GM10847 (cell line): ENCODE results near the gene AQP6.

Experiments
- POLR2A ChIP-seq: IDR thresholded peaks from 2 replicates; pipeline ENCODE4 v1.6.1; 2011; ENCODE audit not compliant: insufficient read length; ENCODE audit errors: extremely low read depth

Gene AQP6

GRCh38 chr12:49949866-49950265, 22.9 kb upstream of the AQP6 start:
- no peak for TF ChIP-seq POLR2A

- TF ChIP-seq POLR2A: no peak
Observed at GRCh38 chr12:49950273-49951251, 22.2 kb upstream of the AQP6 start, which contains the start of gene AQP2. Gene AQP2 (plus strand): TSS chr12:49950737. CDS start chr12:49950831, 94 bp downstream.

- no peak for TF ChIP-seq POLR2A
Observed at GRCh38 chr12:49951411-49952240, 21.1 kb upstream of the AQP6 start.

- no peak for TF ChIP-seq POLR2A
Observed at GRCh38 chr12:49952391-49953055, 20.2 kb upstream of the AQP6 start.

- no peak for TF ChIP-seq POLR2A
Observed at GRCh38 chr12:49953151-49953550, 19.6 kb upstream of the AQP6 start.

GRCh38 chr12:49953961-49954846, 18.5 kb upstream of the AQP6 start:
- TF ChIP-seq POLR2A: no peak

- no peak for TF ChIP-seq POLR2A
Observed at GRCh38 chr12:49954863-49955830, 17.6 kb upstream of the AQP6 start.

DNA sequence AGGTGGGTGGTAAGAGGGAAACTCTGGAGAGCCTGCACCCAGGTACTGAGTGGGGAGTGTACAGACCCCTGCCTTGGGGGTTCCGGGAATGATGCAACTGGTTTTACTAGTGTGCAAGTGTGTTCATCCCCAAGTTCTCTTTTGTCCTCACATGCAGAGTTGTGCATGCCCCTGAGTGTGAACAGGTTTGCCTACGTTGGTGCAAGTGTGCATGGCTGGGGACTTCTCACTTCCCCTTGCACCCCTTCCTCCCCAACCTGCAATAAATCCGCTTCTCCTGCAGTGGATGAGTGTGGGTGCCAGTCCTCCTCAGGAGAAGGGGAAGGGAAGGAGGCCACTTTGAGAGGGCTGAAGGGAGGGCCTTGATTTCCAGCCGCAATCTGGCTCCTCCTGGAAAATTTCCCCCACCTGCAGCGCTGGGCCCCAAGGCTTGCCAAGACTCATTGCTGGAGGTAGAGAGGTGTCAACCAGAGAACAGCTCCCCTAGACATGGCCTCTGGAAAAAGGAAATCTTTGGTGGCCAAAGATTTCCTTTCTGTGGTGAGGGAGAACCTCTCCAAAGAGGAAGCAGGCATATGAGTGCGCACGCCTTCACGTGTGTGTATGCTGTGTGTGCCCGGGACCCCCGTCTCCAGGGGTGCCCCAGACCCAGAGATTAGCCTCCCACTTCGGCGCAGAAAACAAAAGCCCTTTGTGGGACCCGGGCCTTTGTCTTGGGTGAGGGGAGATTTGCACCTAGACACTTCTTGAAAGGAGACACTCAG, 16.7 kb upstream of the AQP6 start:
- no peak for TF ChIP-seq POLR2A

GRCh38 chr12:49956663-49957569, 15.8 kb upstream of the AQP6 start:
- TF ChIP-seq POLR2A: no peak

GRCh38 chr12:49957570-49957967, 15.2 kb upstream of the AQP6 start:
- no peak for TF ChIP-seq POLR2A

DNA sequence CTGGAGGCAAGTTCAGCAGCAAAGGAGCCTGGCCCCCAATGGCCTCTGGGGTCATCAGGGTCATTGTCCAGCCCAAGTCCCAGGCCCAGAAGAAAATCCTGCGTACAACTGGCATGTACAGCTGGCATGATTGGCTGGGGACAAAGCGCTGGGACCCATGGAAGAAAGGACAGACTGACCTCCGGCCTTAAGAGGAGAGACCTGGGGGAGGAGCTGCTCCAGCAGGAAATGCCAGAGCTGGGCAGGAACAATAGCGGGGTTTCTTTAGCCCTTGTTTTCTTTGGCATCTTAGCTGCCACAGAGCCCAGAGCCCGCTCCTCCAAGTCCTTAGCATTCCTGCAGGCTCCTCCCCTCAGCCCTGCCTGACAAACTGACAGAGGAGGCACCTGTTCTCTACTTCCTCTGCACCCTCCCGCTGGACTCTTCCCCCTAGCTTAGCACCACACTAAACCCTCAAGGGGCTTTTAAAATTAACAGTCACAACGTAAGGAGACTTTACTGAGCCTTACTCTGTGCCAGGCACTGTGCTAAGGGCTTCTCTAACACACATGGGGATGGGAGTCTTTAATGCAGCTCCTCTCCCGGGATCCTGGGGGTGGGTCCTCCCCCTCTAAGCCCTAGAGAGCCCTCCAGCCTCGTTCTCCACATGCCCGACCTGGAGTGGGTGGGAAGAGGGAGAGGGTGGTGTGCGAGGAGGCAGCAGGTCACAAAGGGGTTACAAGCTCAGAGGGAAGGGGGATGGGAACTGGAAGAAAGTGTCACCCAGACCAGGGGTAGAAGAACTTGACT, 12.9 kb upstream of the AQP6 start:
- TF ChIP-seq POLR2A: no peak
